Measurements from ENCODE around the gene TTC39B. TPM values are rescaled to one million over a fixed set of nuclear protein-coding genes. Genes with fewer than 3 reads are reported as not detected.

TTC39B gene
- total RNA-seq, 2 donors from 2014 or later, result 53.5 to 69.5 TPM

- Mint-ChIP-seq H3K27me3 (ENCODE audit: insufficient read depth) (no peaks in the 10 kb centered on the region), H3K36me3 (ENCODE audit: low read depth) (no peaks in the 10 kb centered on the region), H3K9me3 (no peaks in the 10 kb centered on the region), H3K27ac (no peak overlapping the region), H3K4me1 (peaks cover 14% of the 10 kb centered on the region), H3K4me3 (no peak overlapping the region)
- Histone ChIP-seq H3K9ac (ENCODE audit: extremely low read depth, low read length, poor library complexity, severe bottlenecking) (no peak overlapping the region), H3K27ac (ENCODE audit: low read depth, low read length) (no peak overlapping the region), H3K4me1 (ENCODE audit: control insufficient read depth, insufficient read depth, low read length) (peaks cover 3% of the 10 kb centered on the region), H3K9me3 (ENCODE audit: control insufficient read depth, low read length) (no peaks in the 10 kb centered on the region), H3K4me3 (ENCODE audit: low read length) (no peak overlapping the region), H3K36me3 (ENCODE audit: control insufficient read depth, insufficient read depth, low read length) (no peaks in the 10 kb centered on the region), H3K27me3 (ENCODE audit: control insufficient read depth, insufficient read depth, low read length, poor library complexity, severe bottlenecking) (no peaks in the 10 kb centered on the region)
- 91 to 93% methylated on average over 5 to 9 of the region's 9 CpGs for WGBS, 2 experiments (ENCODE audit: insufficient coverage in 1 of 2, insufficient read length in 1 of 2)
- no peak for TF ChIP-seq CTCF (conservative IDR thresholded peaks at IDR 0.05)
- no peak for DNase-seq
Observed at GRCh38 chr9:15146268-15146700, 160.7 kb downstream of the TTC39B start.

DNA sequence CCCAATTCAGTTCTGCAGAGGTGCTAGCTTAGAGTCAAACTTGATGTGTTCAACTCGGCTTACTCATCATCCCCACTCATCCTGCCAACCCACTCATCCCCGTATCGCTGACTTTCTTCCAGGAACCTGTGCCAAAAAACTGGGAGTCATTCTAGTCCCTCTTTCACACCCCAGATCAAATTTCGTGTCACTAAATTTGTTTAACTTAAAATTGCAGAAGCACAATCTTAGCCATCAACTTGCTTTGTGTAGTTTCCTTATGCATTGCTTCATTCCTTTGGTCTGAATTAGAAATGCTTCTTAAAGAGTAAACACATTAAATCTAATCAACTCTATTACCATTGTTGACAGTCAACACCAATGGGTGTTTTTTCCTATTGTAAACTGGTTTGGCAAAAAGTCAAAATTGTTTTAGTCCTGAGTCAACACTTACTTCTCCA lies 162.4 kb downstream of the TTC39B start:
- H3K27ac ChIP-seq (ENCODE audit: low read depth, low read length), result no peak overlapping the region
- 83 to 96% methylated on average over 4 of the region's 4 CpGs for WGBS, 2 experiments (ENCODE audit: insufficient coverage in 1 of 2, insufficient read length in 1 of 2)
- DNase-seq, result no peak
- no peak overlapping the region for H3K9ac ChIP-seq (ENCODE audit: extremely low read depth, low read length, poor library complexity, severe bottlenecking)
- H3K9me3 ChIP-seq (ENCODE audit: control insufficient read depth, low read length), result no peaks in the 10 kb centered on the region
- Mint-ChIP-seq H3K9me3 (no peaks in the 10 kb centered on the region), H3K4me1 (peaks cover 14% of the 10 kb centered on the region), H3K27ac (no peak overlapping the region), H3K27me3 (ENCODE audit: insufficient read depth) (no peaks in the 10 kb centered on the region), H3K36me3 (ENCODE audit: low read depth) (no peaks in the 10 kb centered on the region), H3K4me3 (no peak overlapping the region)
- no peaks in the 10 kb centered on the region for H3K36me3 ChIP-seq (ENCODE audit: control insufficient read depth, insufficient read depth, low read length)
- no peak overlapping the region for H3K4me3 ChIP-seq (ENCODE audit: low read length)
- H3K27me3 ChIP-seq (ENCODE audit: control insufficient read depth, insufficient read depth, low read length, poor library complexity, severe bottlenecking), result no peaks in the 10 kb centered on the region
- peaks cover 3% of the 10 kb centered on the region for H3K4me1 ChIP-seq (ENCODE audit: control insufficient read depth, insufficient read depth, low read length)
- no peak for TF ChIP-seq CTCF (conservative IDR thresholded peaks at IDR 0.05)

DNA sequence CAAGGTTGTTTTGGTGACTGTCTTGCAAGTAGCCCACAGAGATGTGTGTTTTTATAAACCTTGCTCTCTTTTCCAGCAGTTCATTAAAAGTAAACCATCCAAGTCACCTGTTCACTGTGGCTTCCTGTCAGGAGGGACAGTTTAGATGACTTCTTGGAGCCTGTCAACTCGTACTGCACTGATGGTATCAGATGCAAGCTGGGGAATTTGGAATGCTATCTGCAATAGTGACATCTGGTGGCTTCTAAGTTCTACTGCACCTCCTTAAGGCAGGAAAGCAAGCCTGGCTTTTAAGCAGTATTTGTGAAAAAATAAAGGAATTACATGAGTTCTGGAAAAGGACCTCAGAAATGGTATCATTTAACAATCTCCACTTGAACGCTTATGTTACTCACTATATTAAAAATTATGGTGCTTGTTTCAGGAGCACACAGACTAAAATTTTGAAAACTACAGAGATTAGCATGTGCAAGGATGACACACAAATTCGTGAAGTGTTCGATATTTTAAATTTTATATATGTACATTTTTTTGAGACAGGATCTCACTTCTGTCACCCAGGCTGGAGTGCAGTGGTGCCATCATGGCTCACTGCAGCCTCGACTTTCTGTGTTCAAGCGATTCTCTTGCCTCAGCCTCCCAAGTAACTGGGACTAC lies 164.0 kb downstream of the TTC39B start:
- Histone ChIP-seq H3K27me3 (ENCODE audit: control insufficient read depth, insufficient read depth, low read length, poor library complexity, severe bottlenecking) (no peaks in the 10 kb centered on the region), H3K4me1 (ENCODE audit: control insufficient read depth, insufficient read depth, low read length) (peaks cover 3% of the 10 kb centered on the region), H3K9me3 (ENCODE audit: control insufficient read depth, low read length) (no peaks in the 10 kb centered on the region), H3K27ac (ENCODE audit: low read depth, low read length) (no peak overlapping the region), H3K36me3 (ENCODE audit: control insufficient read depth, insufficient read depth, low read length) (no peaks in the 10 kb centered on the region), H3K9ac (ENCODE audit: extremely low read depth, low read length, poor library complexity, severe bottlenecking) (no peak overlapping the region), H3K4me3 (ENCODE audit: low read length) (no peak overlapping the region)
- Mint-ChIP-seq H3K36me3 (ENCODE audit: low read depth) (no peaks in the 10 kb centered on the region), H3K9me3 (no peaks in the 10 kb centered on the region), H3K27ac (no peak overlapping the region), H3K4me1 (peaks cover 14% of the 10 kb centered on the region), H3K4me3 (no peak overlapping the region), H3K27me3 (ENCODE audit: insufficient read depth) (no peaks in the 10 kb centered on the region)
- DNase-seq, result peak; percentile 61
- WGBS, 2 experiments (ENCODE audit: insufficient coverage in 1 of 2, insufficient read length in 1 of 2), result 63 to 74% methylated on average over 4 to 6 of the region's 6 CpGs
- peak; percentile 92 for TF ChIP-seq CTCF (conservative IDR thresholded peaks at IDR 0.05)

Measured in endodermal cell (in vitro differentiated cells).